GM21390 (cell line): ENCODE data around the gene SLC2A10.

ENCODE experiments used
- ATAC-seq: cut with Tn5 transposase; IDR thresholded peaks from one replicate; pipeline ENCODE4 v1.9.1; 2021; ENCODE audit not compliant: unreplicated experiment

The SLC2A10 gene

GRCh38 chr20:46702447-46703203 lies 6.8 kb upstream of the SLC2A10 start:
- ATAC-seq, result no peak

DNA sequence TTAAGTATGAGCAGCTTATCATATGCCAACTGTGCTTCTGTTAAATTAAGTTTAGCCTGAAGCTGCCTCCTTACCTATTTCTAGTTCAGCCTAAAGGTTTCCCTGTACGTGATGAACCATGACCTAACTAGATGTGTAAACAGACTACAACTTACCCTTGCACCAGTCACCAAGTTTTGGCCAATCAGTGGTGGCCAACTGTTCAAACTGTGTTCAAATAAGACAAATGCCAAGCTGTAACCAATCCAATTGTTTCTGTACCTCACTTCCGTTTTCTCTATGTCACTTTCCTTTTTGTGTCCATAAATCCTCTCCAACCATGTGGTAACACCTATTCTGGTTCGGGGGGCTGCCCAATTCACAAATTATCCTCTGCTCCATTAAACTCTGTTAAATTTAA lies 6.0 kb upstream of the SLC2A10 start:
- ATAC-seq, result no peak

DNA sequence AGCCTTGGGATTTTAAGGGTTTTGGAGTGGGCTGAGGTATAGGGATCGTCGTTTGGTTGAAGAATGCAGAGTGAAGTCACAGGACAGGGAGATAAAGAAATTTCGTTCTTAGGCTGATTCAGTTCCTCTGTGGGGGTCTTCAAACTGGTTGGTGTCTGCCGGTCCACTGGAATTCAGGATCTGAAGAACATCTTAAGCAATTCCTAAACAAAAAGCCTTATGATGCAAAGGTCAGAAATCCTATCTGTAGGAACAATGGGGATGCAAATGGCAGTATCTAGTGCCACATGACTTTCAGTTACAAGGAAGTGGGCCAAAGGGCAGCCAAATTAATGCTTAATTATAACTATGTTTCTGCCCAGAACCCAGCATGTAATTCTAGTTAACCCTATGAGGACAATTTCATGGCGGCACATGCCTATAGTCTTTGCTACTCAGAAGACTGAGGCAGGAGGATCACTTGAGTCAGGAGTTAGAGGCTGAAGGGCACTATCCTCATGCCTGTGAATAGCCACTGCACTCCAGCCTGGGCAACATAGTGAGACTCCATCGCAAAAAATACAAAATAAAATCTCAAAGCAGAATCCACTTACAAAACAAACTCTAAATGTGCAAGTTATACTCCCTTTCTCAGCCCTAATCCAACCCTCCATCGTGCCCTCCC lies 4.6 kb upstream of the SLC2A10 start:
- no peak for ATAC-seq

DNA sequence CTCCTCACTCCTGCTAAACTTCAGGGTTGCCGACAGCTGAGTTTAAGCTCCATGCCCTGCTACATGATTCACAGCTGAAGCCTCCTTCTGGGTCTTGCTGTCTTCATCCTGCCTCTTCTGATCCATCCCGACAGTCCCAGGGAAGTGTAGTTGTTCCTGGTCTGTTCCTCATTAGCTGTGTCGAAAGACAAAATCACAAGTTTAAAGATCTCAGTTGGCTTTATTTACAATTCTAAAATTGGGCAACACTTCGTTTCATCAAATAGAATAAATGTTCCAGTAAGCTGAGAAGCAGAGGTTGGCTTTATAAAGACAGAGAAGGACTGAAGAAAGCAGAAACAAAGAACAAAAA lies 4.1 kb upstream of the SLC2A10 start:
- no peak for ATAC-seq

DNA sequence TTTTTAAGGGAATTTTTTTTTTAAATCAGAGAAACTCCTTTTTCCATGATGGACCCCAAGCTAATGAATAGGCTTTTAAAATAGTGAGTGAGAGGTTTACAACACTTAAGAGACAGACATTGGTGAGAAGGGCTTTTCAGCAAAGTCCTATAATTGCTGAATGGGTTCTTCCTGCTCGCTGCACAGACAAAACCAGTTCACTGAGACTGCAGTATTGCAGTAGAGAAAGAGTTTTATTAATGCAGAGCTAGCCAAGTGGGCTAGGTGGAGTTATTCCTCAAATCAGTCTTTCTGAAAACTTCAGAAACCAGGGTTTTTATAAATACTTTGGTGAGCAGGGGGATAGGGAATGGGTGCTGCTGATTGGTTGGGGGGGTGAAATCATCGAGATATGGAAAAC lies 3.2 kb upstream of the SLC2A10 start:
- ATAC-seq, result no peak

- ATAC-seq, result no peak
Measured at GRCh38 chr20:46708172-46708860, 1.1 kb upstream of the SLC2A10 start.

GRCh38 chr20:46709055-46709458 lies 392 bp upstream of the SLC2A10 start:
- no peak for ATAC-seq

DNA sequence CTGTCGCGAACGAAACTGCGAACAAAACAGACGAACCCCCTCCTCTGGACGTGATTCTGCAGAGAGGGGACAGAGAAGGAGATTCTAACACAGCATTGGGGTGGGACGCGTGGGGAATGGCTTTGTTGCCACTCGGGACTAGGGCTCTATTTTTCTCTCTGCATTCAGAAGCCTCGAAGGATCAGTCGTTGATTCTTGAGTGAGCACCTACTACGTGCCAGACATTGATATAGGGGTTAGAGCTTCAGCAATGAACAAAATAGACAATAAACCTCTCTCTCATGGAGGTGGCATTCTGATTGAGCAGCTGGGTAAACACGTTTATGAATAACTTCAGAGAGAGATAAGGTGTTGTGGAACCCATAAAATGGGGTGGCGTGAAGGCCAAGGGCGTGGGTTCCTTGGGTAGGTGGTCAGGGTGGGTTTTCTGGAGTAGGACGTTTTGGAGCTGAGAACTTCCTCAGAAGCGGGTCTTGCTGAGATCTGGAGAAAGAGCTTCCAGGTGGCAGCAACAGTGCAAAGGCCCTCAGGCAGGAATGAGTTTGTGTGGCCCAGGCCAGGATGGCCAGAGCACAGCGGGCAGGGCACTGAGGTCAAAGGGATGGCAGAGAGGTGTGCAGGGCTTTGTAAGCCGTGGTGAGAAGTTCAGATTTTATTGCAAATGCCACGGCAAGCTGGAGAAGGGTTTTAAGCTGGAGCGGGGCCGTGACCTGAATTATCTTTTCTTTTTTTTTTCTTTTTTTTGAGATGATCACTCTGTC lies 884 bp downstream of the SLC2A10 start:
- no peak for ATAC-seq

DNA sequence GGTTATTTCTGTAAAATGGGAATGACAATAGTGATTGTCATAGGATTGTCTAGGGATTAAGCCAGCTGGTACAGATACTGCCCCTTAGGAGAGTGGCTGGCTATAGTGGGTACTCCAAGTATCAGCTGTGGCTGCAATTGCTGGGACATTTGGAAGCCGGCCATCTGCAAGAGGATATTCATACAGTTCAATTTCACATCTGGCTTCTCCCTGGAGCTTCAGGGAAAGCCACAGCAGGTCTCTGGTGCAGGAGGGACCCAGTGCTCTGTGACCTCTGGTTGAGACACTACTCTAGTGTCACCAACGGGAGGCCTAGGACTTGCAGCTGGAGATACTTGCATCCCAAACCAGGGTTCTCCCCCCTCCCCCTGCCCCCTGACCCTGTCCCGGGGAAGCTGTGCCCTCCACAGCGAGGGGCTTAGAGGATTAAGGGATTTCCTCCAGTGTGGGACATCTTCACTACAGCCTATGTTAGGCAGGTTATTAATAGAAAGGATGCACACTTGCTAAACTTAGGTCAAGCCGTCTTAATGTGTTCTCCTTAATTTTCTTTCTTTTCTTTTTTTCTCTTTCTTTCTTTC lies 2.7 kb downstream of the SLC2A10 start:
- ATAC-seq, result no peak

DNA sequence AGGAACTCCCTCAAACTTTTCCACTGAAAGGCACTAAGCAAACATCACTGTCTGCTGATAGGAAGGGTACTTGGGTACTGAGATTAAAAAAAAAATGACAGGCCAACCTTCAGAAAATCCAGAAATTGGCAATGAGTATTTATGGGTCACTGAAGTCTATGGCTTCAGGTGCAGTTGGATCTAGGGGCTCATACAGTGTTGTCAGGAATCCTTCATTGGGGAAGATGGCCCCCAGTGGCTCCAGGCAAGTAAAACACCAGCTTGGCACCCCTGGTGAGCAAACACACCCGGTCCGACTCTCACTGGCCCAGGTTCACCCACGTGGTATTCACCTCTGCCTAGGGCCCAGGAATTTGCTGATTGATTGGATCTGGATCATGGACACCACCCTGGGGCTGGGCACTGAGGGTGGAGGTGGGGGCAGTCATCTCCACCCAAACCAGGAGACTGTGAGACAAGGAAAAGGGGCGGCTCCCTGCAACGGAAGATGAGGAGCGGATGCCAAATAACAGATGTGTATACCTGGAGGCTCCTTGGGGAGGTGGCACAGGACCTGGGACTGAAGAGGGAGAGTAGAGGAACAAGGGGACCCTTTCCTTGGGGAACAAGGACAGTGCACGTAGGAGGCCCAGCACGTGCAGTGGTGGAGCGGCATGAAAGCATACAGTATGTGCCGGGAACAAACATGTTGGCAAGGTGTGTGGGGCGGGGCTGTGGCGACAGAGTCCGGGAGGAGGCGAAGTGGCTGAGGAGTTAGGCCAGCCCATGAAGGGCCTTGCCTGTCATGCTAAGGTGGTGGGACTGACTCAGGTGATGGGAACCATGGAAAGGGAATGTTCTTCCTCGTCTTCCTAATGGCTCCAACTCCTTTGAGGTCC lies 4.7 kb downstream of the SLC2A10 start:
- ATAC-seq, result no peak

- no peak for ATAC-seq
Measured at GRCh38 chr20:46715292-46715756, 5.9 kb downstream of the SLC2A10 start.

GRCh38 chr20:46717818-46718541 lies 8.5 kb downstream of the SLC2A10 start:
- ATAC-seq, result no peak

- no peak for ATAC-seq
Measured at GRCh38 chr20:46720019-46720418, 10.6 kb downstream of the SLC2A10 start.

DNA sequence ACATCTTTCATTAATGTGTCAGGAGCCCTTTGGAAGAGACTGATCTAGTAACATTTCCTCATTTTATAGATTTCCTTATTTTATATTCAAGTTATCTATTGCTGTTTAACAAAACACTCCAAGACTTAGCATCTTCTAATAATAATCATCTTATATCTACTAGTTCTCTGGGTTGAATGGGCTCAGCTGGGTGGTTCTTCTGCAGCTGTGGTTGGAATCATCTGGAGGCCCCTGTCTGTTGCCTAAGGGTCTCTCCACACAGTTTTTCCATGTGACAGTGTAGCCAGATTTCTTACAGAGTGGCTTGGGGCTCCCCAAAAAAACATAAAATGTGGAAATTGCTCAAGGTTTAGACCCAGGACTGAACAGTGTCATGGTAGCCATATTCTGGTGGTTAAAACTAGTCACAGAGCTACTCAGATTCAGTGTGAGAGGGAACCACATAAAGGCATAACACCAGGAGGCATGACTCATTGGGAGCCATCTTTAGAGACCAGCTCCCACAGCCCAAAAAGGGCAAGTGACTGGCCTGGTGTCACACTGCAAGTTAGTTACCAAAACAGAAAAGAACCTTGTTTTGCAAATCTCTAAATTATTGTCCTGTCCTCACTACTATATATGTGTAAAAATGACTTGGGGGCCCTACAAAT lies 11.5 kb downstream of the SLC2A10 start:
- ATAC-seq, result no peak

- no peak for ATAC-seq
Measured at GRCh38 chr20:46721476-46721875, 12.0 kb downstream of the SLC2A10 start.

- no peak for ATAC-seq
Measured at GRCh38 chr20:46722450-46722849, 13.0 kb downstream of the SLC2A10 start.

DNA sequence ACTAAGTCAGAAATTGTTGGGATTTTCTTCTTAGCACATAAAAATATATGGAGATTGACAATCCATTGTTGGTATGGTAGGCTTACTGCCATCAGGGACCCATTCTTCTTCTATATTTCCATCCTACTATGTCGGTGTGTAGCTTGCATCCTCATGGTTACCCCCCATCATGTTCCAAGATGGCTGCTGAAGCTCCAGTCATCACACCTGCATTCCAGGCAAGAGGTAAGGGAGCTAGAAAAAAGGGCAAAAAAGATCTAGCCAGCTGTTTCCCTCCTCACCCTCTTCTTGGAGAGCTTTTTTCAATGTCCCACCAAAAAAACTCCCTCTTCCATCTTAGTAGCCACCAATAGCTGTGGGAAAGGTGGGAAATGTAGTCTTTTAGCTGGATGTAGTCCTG lies 13.6 kb downstream of the SLC2A10 start:
- ATAC-seq, result no peak

- no peak for ATAC-seq
Measured at GRCh38 chr20:46724343-46724959, 15.0 kb downstream of the SLC2A10 start.
